GM04504 (cell line): Measurements from ENCODE around the gene ERCC2.

Experiments used
- DNase-seq: peaks from one replicate; pipeline ENCODE4 v3.0.0-alpha.2; 2012; ENCODE audit warnings: low read depth

The ERCC2 gene

DNA sequence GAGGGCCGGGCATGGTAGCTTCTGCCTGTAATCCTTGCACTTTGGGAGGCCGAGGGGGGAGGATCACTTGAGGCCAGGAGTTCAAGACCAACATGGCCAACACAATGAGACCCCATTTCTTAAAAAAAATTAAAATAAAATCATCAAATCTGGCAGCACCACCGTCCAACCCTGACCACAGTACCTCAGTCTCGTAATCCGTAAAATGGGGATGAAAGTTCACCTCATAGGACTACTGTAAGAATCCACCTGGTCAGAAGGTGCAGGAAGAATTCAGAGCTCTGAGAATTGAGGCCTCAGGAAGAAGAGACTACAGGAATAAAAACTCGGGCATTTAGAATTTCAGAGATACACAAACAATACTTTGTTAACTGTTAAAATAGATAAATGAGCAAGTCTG, 31.4 kb upstream of the ERCC2 start:
- no peak for DNase-seq

DNA sequence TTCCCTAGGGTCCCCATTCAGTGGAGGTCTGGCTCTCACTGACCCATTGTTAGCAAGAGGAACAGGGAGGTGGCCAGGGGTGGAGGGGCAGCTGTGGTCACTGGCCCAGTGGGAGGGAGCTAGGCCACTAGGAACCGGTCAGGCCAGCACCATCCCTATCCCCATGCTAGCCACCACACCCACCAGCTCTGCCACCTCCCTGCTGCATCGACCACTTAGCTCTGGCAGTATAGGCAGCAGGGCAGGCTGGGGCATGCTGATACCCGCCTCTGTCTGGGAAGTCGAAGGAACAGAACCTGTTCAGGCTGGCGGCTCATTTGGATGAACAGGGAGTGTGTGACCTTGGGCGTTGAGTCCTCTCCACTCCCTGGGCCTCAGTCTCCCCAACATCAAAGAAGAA, 29.8 kb upstream of the ERCC2 start:
- no peak for DNase-seq

DNA sequence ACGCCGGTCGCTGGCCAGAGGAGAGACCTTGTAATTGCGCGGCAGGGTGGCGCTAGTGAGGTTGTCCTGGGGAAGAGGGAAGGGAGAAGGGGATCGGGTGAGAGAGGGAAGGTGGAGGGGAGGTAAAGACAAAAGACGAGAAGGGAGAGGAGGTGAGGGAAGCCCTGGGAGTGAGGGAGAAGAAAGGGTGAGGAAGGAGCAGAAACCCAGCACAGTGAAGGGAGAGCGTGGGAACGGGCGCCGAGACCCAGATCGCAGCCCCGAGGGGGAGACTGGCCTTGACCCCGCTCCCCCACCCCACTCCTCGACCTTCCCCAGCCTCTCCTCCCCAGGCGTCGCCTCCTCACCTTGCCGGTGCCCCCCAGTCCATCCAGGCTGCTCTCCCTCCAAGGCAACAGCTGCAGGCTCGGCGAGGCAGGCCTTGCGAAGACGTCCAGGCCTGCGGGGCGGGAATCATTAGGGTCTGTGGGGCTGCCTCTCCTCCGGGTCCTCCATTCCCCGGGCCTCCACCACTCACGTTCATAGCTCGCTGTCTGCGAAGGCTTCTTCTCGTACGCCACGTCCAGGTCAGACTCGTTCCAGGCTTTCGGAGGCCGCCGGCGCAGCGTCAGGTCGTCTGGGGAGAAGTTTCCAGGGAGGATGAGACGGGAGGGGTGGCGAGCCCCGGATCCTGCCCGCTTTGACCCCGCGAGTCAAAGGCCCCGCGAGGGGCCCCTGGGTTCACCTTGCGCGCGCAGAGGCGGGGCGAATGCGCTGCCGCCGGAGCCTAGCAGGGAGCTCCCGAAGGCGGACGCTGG, 25.6 kb upstream of the ERCC2 start:
- DNase-seq: no peak

DNA sequence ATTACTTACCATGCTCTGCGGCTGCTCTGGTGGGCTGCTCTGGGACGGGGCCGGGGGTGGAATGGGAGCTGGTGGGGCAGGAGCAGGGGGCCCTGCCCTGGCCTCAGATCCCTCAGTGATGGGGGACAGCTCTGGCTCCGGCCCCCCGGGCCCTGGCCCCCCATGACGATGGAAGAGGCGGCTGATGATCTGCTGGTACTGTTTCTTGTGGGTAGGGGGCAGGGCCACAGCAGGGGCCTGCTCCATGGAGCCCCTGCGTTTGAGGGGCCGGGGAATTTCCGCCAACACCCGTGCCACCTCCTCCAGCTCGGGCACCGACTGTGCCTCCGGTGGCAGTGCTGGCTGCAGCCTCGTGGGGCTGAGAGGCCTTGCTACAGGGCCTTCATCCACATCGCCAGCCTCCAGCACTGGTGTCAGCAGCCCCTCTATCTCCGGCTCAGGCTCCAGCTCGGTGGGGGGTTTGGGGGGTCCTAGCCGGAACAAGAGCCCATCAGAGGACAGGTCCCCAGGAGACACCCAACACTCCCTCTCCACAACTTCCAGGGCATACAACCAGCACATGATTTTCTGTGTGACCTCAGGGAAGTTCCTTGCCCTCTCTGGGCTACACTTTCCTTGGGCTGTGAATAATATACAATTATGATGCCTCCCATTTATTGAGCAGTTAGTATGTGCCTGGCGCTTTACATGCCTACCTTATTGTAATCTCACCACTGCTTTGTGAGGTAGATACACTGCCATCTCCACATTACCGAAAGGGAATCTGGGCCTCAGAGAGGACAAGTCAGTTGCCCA, 21.7 kb upstream of the ERCC2 start:
- DNase-seq: no peak

DNA sequence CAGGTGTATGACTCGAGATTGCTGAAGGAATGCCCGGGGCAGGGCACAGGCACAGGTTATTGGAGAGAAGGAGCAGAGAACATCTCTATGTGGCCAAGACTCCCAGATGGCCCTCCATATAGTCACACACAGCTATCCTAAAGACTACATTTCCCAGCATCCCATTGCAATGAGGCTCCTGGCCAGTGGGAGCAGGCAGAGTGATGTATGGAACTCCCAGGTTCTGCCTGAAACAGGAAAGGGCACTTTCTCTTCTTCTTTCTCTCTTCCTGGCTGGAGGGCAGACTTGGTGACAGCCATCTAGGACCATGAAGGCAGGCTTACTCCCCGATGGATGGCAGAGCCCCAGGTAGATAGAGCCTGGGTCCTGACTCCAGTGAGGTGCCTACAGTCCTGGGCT, 21.0 kb upstream of the ERCC2 start:
- no peak for DNase-seq

DNA sequence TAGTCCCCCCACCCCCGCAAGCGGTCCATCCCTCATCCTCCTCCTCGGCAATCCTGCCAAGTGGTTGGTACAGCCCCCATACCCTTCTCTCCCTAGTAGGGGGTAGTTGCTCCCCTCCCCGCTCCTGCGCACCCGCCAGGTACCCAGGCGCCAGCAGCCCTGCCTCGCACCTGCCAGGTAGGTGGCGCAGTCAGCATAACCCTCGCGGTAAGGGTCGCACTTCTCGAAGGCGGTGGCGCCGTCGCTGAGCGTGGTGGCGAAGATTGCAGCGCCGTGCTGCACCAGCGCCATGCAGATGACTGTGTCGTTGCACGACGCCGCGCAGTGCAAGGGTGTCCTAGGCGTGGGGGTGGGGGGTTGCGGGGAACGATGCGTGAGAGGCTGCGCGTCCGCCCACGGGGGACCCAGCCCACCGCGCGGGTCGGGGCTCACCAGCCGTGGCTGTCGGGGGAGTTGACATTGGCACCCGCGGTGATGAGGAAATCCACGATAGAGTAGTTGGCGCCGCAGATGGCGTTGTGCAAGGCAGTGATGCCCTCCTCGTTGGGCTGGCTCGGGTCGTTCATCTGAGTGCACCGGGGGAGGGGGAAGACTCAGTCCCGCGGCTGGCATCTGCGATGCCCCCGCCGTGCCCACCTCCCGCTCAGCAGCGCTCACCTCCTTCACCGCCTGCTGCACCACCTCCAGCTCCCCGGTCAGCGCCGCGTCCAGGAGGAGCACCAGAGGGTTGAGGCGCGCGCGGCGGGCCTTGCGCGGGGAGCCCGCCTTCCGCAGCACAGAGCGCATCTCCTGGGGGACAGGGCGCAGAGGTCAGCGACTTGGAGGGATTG, 15.2 kb upstream of the ERCC2 start:
- DNase-seq: no peak

DNA sequence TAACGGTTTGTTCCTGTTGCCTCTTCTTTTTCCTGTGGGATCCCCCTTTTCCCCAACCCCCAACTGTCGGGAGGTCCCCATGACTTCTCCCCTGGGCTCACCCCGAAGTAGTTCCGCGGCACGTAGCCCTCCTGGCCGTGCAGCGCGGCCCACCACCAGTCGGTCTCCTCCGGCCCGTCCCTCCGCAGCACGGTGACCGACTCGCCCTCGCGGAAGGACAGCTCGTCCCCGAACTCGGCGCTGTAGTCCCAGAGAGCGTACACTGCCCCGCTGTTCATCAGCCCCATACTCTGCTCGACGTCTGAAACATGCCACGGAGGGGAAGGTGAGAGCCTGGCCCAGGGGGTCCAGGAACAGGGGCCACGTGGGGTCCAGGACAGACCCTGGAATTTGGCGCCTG, 12.1 kb upstream of the ERCC2 start:
- no peak for DNase-seq

DNA sequence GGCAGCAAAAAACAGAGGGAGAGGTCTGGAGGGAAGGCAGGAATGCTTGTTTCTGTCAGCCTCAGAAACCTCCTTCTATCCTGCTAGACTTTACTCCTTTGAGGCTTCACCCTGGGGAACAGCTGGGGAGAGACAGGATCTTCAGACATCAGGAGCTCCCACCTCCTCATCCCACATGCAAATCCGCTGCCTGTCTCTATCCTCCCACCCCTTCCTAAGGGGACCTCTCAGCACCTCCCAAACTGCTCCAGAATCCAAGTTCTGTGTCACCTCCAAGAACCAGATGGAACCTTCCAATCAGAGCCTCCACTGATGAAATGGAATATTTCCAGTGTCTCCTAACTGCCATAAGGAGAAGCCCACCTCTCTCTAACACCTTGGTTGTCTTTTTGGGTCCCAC, 9.7 kb upstream of the ERCC2 start:
- no peak for DNase-seq

DNA sequence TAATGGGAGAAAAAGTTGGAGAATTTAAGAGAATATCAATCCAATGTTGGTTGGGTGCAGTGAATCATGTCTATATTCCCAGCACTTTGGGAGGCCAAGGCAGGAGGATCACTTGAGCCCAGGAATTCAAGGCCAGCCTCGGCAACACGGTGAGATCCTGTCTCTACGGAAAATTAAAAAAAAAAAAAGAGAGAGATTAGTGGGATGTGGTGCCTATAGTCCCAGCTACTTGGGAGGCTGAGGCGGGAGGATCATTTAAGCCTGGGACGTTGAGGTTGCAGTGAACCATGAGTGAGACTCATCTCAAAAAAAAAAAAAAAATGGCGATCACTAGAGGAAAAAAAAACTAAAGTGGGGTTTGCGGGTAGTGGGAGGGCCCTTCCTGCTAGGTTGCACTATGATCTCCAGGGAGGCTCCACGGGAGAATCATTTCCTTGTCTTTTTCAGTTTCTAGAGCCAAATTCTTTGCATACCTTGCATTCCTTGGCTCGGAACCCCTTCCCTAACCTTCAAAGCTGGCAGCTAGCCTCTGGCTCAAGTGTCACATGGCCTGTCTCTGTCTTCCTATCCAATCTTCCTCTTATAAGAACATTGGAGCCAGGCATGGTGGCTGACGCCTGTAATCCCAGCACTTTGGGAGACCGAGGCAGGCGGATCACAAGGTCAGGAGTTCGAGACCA, 5.8 kb upstream of the ERCC2 start:
- DNase-seq: peak; percentile 94

DNA sequence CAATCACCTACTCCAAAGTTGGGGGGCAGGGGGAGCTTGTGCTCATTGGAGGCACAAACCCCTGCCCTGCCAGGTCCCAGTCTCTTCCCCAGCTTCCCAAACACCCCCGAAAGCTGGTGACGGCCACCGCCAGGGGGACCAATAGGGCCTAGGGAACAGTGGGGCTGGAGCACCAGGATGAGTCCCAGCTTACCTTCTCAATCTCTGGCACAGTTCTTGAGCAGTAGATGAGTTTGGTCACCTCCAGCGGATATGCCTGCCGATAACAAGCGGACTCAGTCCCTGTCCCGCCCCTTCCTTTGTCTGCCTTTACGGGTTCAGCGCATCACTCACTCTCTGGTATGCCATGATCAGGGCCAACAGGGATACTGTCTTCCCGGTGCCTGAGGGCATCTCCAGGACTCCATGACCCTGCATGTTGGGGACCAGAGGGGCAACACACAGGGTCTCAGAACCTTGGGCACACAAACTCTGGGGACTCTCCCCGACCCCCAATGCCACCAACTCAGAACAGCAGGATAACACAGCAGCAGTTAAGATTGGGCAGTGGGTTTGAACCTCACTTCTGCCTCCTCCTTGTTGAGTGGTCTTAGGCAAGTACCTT, 1.5 kb downstream of the ERCC2 start:
- DNase-seq: no peak

DNA sequence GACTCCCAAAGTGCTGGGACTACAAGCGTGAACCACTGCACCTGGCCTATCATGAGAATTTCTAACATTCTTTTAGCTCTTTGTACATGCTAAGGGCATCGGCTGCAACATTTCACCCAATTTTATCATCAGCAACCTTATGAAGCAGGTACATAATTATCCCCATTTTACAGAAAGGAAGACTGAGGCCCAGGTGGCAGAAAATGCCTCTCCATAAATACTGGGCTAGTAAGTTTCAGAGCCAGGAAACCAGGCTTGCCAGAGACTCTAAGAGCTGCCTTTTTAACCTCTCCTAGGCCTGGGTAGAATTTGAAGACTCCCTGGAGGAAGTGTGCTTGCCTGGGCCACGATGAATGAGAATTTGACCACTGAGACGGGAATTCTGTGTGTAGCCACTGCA, 2.2 kb downstream of the ERCC2 start:
- DNase-seq: no peak

DNA sequence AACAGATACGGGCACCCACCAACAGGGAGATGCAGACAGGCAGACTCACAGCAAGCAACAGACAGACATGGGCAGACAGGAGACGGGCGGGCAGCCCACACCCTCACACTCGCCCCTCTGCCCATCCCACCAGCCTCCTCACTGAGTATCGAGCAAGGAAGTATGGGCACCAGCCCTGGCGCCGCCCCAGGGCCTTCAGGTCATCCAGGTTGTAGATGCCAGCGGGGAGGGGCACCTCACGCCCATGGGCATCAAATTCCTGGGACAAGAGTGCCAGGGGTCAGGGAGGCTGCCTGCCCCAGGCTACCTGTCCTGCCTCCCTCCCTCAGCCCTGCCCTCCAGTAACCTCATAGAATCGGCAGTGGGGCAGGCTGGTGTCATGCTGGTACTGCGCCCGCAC, 5.7 kb downstream of the ERCC2 start:
- no peak for DNase-seq

DNA sequence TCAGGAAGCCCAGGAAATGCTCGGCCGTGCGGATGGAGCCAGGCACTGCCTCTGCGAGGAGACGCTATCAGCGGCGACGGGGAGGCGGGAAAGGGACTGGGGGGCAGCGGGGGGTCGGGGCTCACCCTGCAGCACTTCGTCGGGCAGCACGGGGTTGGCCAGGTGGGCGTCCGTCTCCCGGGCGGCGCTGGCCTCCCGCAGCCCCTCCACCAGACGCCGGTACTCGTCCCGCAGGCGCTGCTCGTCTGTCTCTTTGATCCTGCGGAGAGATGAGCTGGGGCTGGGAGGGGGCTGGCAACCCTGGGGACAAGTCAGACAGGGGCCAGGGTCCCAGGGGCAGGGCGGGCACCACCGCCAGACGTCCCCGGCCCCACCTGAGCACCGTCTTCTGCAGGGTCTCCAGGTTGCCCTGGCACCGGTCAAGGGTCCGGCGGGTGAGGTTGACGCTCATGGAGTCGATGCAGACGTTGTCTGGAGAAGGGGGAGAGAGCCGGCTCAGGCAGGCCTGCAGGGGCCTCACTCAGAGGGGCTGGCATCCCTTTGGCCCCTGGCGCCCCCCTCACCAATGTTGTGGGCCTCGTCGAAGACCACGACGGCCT, 6.4 kb downstream of the ERCC2 start:
- DNase-seq: no peak

DNA sequence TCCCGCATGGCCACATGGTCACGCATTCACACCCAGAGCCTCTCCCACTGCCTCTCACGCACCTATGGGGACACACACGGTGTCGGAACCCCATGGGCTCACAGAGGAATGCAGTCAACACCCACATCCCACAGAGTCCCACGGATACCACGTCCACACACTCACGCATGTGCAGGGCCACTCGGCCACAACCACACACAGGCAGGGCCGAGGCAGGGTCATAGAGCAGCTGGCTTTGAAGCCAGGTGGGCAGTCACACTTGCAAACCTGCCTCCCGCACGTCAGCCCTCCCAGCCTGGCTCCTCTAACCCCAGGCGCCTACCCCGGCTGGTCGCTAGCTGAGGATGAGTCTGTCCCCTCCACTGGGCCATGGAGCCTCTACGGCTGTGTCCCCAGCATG, 8.1 kb downstream of the ERCC2 start:
- no peak for DNase-seq

DNA sequence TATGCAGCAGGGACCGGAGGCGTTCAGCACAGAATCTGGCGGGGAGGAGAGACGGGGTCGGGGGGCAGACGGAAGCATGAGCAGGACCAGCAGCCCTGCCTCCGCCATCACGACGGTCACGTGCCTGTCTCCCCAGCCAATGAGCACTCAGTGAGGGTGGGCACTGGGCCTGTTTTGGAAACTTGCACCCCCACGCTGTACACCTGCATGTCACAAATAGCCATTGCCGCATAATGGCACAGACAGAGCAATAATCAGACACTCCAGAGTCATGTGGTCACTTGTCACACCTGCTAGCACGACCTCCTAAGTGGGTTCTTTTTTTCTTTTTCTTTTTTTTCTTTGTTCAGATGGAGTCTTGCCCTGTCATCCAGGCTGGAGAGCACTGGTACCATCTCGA, 8.8 kb downstream of the ERCC2 start:
- DNase-seq: no peak

DNA sequence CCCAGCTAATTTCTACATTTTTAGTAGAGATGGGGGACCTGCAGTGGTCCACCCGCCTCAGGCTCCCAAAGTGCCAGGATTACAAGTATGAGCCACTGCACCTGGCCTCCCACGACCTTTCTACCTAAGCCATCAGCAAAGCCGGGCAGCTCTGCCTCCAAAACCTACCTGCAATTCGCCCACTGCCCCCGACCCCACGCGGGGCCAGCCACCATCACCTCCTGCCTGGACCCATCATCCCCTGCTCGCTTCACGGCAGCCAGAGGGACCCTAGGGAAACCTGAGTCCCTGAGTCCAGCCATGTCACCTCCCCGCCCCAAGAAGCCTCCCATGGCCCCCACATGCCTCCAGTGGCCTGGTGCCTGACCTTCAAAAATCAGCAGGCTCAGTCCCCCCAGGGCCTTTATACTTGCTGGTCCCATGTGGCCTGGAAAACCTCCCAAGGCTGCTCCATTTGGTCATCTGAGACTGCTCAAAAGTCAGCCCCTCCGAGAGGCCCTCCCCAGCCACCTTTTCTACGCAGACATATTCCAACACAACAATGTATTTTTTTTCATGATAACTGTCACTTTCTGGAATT, 12.1 kb downstream of the ERCC2 start:
- DNase-seq: no peak

DNA sequence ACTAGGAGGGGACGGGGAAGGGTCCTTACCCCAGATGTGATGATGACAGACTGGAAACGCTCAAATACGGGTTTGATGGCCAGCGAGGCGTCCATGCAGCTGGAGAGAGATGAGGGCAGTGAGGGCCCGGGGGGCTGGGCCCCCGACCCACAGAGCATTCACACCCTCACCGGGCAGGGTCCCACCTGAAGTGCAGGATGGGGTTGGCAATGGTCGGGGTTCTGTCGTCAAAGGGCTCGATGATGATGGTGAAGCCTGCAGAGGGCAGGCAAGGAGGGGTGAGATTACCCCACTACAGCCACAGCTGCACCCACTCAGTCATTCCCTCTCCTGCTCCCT, 13.0 kb downstream of the ERCC2 start:
- DNase-seq: no peak

DNA sequence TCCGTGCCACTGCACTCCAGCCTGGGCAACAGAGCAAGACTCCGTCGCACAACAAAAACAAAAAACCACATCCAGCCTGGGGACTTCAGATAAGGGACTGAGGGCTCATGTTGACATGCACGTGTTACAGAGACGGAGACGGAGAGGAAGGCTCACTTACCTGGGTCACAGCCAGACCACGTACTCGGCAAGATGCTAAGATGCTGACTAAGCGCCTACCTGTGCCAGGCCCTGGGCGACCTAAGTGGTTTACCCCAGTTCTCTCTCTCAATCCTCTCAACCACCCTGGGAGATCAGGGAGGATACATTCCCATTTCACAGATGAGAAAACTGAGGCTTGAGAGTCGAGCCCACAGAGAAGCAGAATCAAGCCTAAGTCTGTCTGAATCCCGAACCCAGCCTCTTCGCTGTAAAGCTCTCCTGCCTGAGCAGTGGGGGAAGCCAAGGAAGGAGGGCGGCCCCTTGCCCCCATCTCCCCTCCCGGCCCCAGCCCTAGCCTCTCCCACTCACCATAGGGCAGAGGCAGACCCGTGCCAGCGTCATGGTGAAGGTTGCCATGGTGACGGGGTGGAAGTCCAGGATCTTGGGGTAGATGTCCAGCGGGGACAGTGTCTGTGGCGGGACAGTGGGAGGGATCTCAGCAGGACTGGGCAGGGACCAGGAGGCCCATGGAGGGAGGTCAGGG, 13.5 kb downstream of the ERCC2 start:
- DNase-seq: no peak

DNA sequence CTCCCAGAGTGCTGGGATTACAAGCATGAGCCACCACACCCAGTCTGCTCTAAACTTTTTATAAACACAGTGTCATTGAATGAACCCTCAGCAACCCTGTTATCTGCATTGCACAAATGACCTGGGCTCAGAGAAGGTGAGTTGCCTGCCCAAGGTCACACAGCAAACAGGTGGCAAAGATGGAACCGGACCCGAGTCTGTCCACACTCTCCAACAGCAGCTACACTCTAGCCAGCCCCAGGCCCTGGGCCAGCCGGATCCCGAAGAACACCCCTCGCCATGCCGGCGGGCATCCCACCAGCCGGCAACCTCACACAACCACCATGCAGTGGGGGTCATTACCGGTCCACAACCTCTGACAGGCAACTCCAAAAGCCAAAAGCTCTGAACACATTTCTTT, 14.5 kb downstream of the ERCC2 start:
- no peak for DNase-seq

DNA sequence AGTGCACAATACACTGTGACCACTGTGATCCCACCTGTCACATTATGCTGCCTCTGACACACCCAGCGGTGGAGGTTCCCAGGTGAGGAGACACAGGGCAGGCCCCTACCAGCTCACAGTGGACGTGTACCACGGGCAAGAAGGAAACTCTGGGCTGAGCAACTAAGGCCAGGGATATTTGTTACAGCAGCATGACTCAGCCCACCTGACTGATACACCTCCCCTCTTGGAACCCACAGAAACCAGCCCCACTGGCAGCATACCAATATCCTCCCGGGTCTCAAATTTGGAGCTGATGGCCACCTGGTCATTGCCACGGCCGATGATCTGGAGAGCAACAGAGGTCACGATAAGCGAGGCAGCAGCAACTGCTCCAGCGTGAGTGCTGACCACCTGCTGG, 15.0 kb downstream of the ERCC2 start:
- no peak for DNase-seq
